GM18519 (cell line): ENCODE data around the gene TMEM156.
"Not testable (repeated sequence)": the region's sequence is repeated elsewhere in the genome, so short reads cannot be mapped to it uniquely, and the experiment has no call there.

ENCODE experiments used
- ATAC-seq: cut with Tn5 transposase; IDR thresholded peaks from one replicate; pipeline ENCODE4 v1.9.1; 2021; ENCODE audit warnings: mild to moderate bottlenecking, moderate library complexity; ENCODE audit not compliant: unreplicated experiment, low FRiP score

Gene TMEM156

GRCh38 chr4:39044364-39044955 lies 12.3 kb upstream of the TMEM156 start:
- ATAC-seq, result no peak

- no peak for ATAC-seq
Observed at GRCh38 chr4:39043861-39044363, 11.7 kb upstream of the TMEM156 start.

- no peak for ATAC-seq
Observed at GRCh38 chr4:39043058-39043860, 11.1 kb upstream of the TMEM156 start.

- ATAC-seq, result no peak
Observed at GRCh38 chr4:39042366-39042765, 10.2 kb upstream of the TMEM156 start.

- no peak for ATAC-seq
Observed at GRCh38 chr4:39039108-39039507, 6.9 kb upstream of the TMEM156 start.

- no peak for ATAC-seq
Observed at GRCh38 chr4:39037941-39038340, 5.7 kb upstream of the TMEM156 start.

- ATAC-seq, result no peak
Observed at GRCh38 chr4:39037491-39037825, 5.2 kb upstream of the TMEM156 start.

GRCh38 chr4:39036172-39036571 lies 4.0 kb upstream of the TMEM156 start:
- ATAC-seq, result no peak

- not testable (repeated sequence) for ATAC-seq
Observed at GRCh38 chr4:39031590-39032020, 604 bp downstream of the TMEM156 start.

- no peak for ATAC-seq
Observed at GRCh38 chr4:39030725-39031124, 1.5 kb downstream of the TMEM156 start.

GRCh38 chr4:39029752-39030694 lies 2.2 kb downstream of the TMEM156 start:
- no peak for ATAC-seq

- ATAC-seq, result no peak
Observed at GRCh38 chr4:39026096-39026495, 6.1 kb downstream of the TMEM156 start.

- ATAC-seq, result no peak
Observed at GRCh38 chr4:39025552-39026085, 6.6 kb downstream of the TMEM156 start.

GRCh38 chr4:39024311-39024865 lies 7.8 kb downstream of the TMEM156 start:
- no peak for ATAC-seq

GRCh38 chr4:39023059-39023458 lies 9.2 kb downstream of the TMEM156 start:
- ATAC-seq, result no peak

GRCh38 chr4:39022241-39022640 lies 10.0 kb downstream of the TMEM156 start:
- ATAC-seq, result no peak

GRCh38 chr4:39021631-39022030 lies 10.6 kb downstream of the TMEM156 start:
- ATAC-seq, result no peak

- no peak for ATAC-seq
Observed at GRCh38 chr4:39020130-39020529, 12.1 kb downstream of the TMEM156 start.

- no peak for ATAC-seq
Observed at GRCh38 chr4:39014028-39014427, 18.2 kb downstream of the TMEM156 start.

- no peak for ATAC-seq
Observed at GRCh38 chr4:39004758-39005157, 27.5 kb downstream of the TMEM156 start.
